Myocyte (in vitro differentiated cells): Measurements from ENCODE around the gene ALG1L2. TPM values are rescaled to one million over a fixed set of nuclear protein-coding genes. Genes with fewer than 3 reads are reported as not detected.
A peak's percentile ranks its signal among the peaks of the same experiment; 100 is the strongest.
"Not testable (repeated sequence)": the region's sequence is repeated elsewhere in the genome, so short reads cannot be mapped to it uniquely, and the experiment has no call there.

Experiments used
- DNase-seq: peaks from one replicate; pipeline ENCODE4 v3.0.0-alpha.2; 2012; ENCODE audit warnings: low read depth
- total RNA-seq: library from RNA; depleted of rRNA; stranded (reverse); fragments of >200 nt; gene quantifications from 2 replicates; pipeline ENCODE4 v1.2.3, GENCODE V29; 2014

Gene ALG1L2
- total RNA-seq, 1 donor from 2014 or later = not detected

- peak; percentile 20 for DNase-seq
Observed at GRCh38 chr3:130122891-130123775, 41.5 kb downstream of the ALG1L2 start.

GRCh38 chr3:130125406-130125805 lies 43.8 kb downstream of the ALG1L2 start:
- DNase-seq = not testable (repeated sequence)

GRCh38 chr3:130136337-130136736 lies 54.7 kb downstream of the ALG1L2 start:
- DNase-seq = peak; percentile 6

- DNase-seq = not testable (repeated sequence)
Observed at GRCh38 chr3:130137685-130138084, 56.1 kb downstream of the ALG1L2 start.

GRCh38 chr3:130138992-130139391 lies 57.4 kb downstream of the ALG1L2 start:
- DNase-seq = not testable (repeated sequence)

- not testable (repeated sequence) for DNase-seq
Observed at GRCh38 chr3:130140756-130141155, 59.1 kb downstream of the ALG1L2 start.

GRCh38 chr3:130143648-130144327 lies 62.2 kb downstream of the ALG1L2 start:
- DNase-seq = not testable (repeated sequence)

GRCh38 chr3:130144328-130144650 lies 62.7 kb downstream of the ALG1L2 start:
- DNase-seq = not testable (repeated sequence)

GRCh38 chr3:130145456-130145855 lies 63.8 kb downstream of the ALG1L2 start:
- DNase-seq = not testable (repeated sequence)

GRCh38 chr3:130146465-130146864 lies 64.8 kb downstream of the ALG1L2 start:
- not testable (repeated sequence) for DNase-seq

Other genes with a start within 250 kb of the ALG1L2 start
- gene TMCC1, start 188.1 kb upstream of the ALG1L2 start, total RNA-seq = 20.8 and 23.2 TPM in 2 replicates
- gene TRH, start 107.1 kb upstream of the ALG1L2 start, total RNA-seq = not detected in 2 replicates